Osteoblast (primary cell): ENCODE measurements around the gene AMDHD1. TPM values are rescaled to one million over a fixed set of nuclear protein-coding genes. Genes with fewer than 3 reads are reported as not detected.

ENCODE experiments used
- DNase-seq: peaks from one replicate; pipeline ENCODE4 v3.0.0; 2011; ENCODE audit warnings: low spot score, mixed read lengths; ENCODE audit not compliant: insufficient read length; ENCODE audit errors: missing footprints
- H2AFZ ChIP-seq: 2 replicates; pipeline ENCODE4 v1.6.0; 2011; ENCODE audit warnings: mild to moderate bottlenecking, low read length
- H3K27ac ChIP-seq: 2 replicates; pipeline ENCODE4 v1.5.1; 2011; ENCODE audit warnings: mild to moderate bottlenecking, low read depth, low read length, moderate library complexity
- H3K27me3 ChIP-seq: 2 replicates; pipeline ENCODE4 v1.6.0; 2012; ENCODE audit warnings: mild to moderate bottlenecking, control low read depth, inconsistent platforms, low read length, moderate library complexity; ENCODE audit not compliant: insufficient read depth
- H3K36me3 ChIP-seq: 2 replicates; pipeline ENCODE4 v1.5.1; 2011; ENCODE audit warnings: mild to moderate bottlenecking, low read length, control low read depth, moderate library complexity; ENCODE audit not compliant: insufficient read depth
- H3K4me1 ChIP-seq: 2 replicates; pipeline ENCODE4 v1.5.1; 2011; ENCODE audit warnings: mild to moderate bottlenecking, low read length, control low read depth, moderate library complexity; ENCODE audit not compliant: insufficient read depth
- H3K4me2 ChIP-seq: 2 replicates; pipeline ENCODE4 v1.6.0; 2011; ENCODE audit warnings: mild to moderate bottlenecking, low read length; ENCODE audit not compliant: insufficient read depth
- H3K4me3 ChIP-seq: fragments of 200-600 bp; sonication (generic); 3 replicates; pipeline ENCODE4 v1.5.1; 2012; ENCODE audit warnings: mild to moderate bottlenecking, low read length, inconsistent platforms; ENCODE audit not compliant: insufficient read depth
- H3K79me2 ChIP-seq: 2 replicates; pipeline ENCODE4 v1.6.0; 2012; ENCODE audit warnings: mild to moderate bottlenecking, low read length, control low read depth, inconsistent platforms; ENCODE audit not compliant: insufficient read depth
- H3K9me3 ChIP-seq: 2 replicates; pipeline ENCODE4 v1.5.1; 2011; ENCODE audit warnings: low read depth, low read length, control low read depth
- H4K20me1 ChIP-seq: 2 replicates; pipeline ENCODE4 v1.6.0; 2012; ENCODE audit warnings: mild to moderate bottlenecking, low read length, control low read depth; ENCODE audit not compliant: insufficient read depth
- CTCF ChIP-seq: IDR thresholded peaks from 2 replicates; pipeline ENCODE4 v1.5.1; 2011; ENCODE audit warnings: mild to moderate bottlenecking, low read depth, low read length, moderate library complexity; ENCODE audit errors: extremely low read depth
- total RNA-seq: library from RNA; depleted of rRNA; stranded (reverse); fragments of >200 nt; gene quantifications from 2 replicates; pipeline ENCODE4 v1.2.3, GENCODE V29; 2012

AMDHD1 gene
- total RNA-seq, 1 donor, result 0.36 TPM

GRCh38 chr12:95994476-95994875 lies 51.3 kb downstream of the AMDHD1 start:
- no peak for TF ChIP-seq CTCF
- H3K27me3 ChIP-seq, result peaks cover 3% of the 10 kb centered on the region

GRCh38 chr12:95995238-95996031 lies 52.3 kb downstream of the AMDHD1 start:
- H3K27me3 ChIP-seq, result peaks cover 3% of the 10 kb centered on the region
- peaks cover 11% of the 10 kb centered on the region for H3K4me1 ChIP-seq
- no peak for DNase-seq
- no peak overlapping the region for H3K4me2 ChIP-seq
- H2AFZ ChIP-seq, result no peak overlapping the region
- no peaks in the 10 kb centered on the region for H4K20me1 ChIP-seq
- H3K79me2 ChIP-seq, result no peaks in the 10 kb centered on the region
- no peaks in the 10 kb centered on the region for H3K9me3 ChIP-seq
- H3K36me3 ChIP-seq, result no peaks in the 10 kb centered on the region
- no peak overlapping the region for H3K27ac ChIP-seq
- no peak for TF ChIP-seq CTCF
- no peak overlapping the region for H3K4me3 ChIP-seq

More at GRCh38 chr12:95994476-95994875, 51.3 kb downstream of the AMDHD1 start:
- Histone ChIP-seq H3K27ac (no peak overlapping the region), H3K9me3 (no peaks in the 10 kb centered on the region), H4K20me1 (no peaks in the 10 kb centered on the region), H3K4me1 (peaks cover 11% of the 10 kb centered on the region), H3K36me3 (no peaks in the 10 kb centered on the region), H3K4me2 (no peak overlapping the region), H2AFZ (no peak overlapping the region), H3K79me2 (no peaks in the 10 kb centered on the region), H3K4me3 (no peak overlapping the region)
- no peak for DNase-seq

GRCh38 chr12:95996034-95996658 lies 53.0 kb downstream of the AMDHD1 start, which contains the start of gene HAL:
HAL (minus strand) TSS chr12:95996344; CDS start chr12:95995910, 434 bp downstream.
- no peak within 1 kb of the TSS for H3K4me3 ChIP-seq
- no peak for TF ChIP-seq CTCF
- no peak within 1 kb of the TSS for H3K4me2 ChIP-seq
- peaks cover 2% of the 10 kb centered on the region for H3K27me3 ChIP-seq
- no peak for DNase-seq
- no peaks in the 10 kb centered on the region for H3K79me2 ChIP-seq
- peaks cover 11% of the 10 kb centered on the region for H3K4me1 ChIP-seq
- H2AFZ ChIP-seq, result no peak within 1 kb of the TSS
- no peaks in the 10 kb centered on the region for H4K20me1 ChIP-seq
- H3K27ac ChIP-seq, result no peak within 1 kb of the TSS
- no peaks in the 10 kb centered on the region for H3K9me3 ChIP-seq
- H3K36me3 ChIP-seq, result no peaks in the 10 kb centered on the region

GRCh38 chr12:95997276-95997675 lies 54.1 kb downstream of the AMDHD1 start:
- Histone ChIP-seq H3K9me3 (no peaks in the 10 kb centered on the region), H3K27ac (no peak overlapping the region), H3K4me2 (no peak overlapping the region), H3K27me3 (no peaks in the 10 kb centered on the region), H3K36me3 (no peaks in the 10 kb centered on the region), H3K79me2 (no peaks in the 10 kb centered on the region), H2AFZ (no peak overlapping the region), H4K20me1 (no peaks in the 10 kb centered on the region), H3K4me3 (no peak overlapping the region), H3K4me1 (peaks cover 11% of the 10 kb centered on the region)
- no peak for DNase-seq
- no peak for TF ChIP-seq CTCF
